GM23338 (cell line): ENCODE data around the gene LIPM. TPM values are rescaled to one million over a fixed set of nuclear protein-coding genes. Genes with fewer than 3 reads are reported as not detected.

Experiments used
- ATAC-seq: fragments of 200-7000 bp; cut with Tn5 transposase; 3 replicates; pipeline ENCODE4 v1.9.1; 2020
- DNase-seq: peaks from one replicate; pipeline ENCODE4 v3.0.0-alpha.2; 2015; ENCODE audit warnings: low spot score
- H2AFZ ChIP-seq: fragments of 200-600 bp; sonication (generic); 2 replicates; pipeline ENCODE4 v1.8.0; 2016; ENCODE audit warnings: antibody characterized with exemption, mild to moderate bottlenecking, moderate library complexity
- H3F3A ChIP-seq: fragments of 200-600 bp; sonication (generic); replicated peaks from 2 replicates; pipeline ENCODE4 v1.8.0; 2017; ENCODE audit warnings: antibody characterized with exemption, mixed run types, low read depth
- H3K27ac ChIP-seq: fragments of 200-600 bp; sonication (generic); 2 replicates; pipeline ENCODE4 v1.6.1; 2016; ENCODE audit warnings: low read depth
- H3K27me3 ChIP-seq: fragments of 200-600 bp; sonication (generic); 2 replicates; pipeline ENCODE4 v1.8.0; 2016; ENCODE audit warnings: mild to moderate bottlenecking, mixed run types, moderate library complexity; ENCODE audit not compliant: insufficient read depth
- H3K36me3 ChIP-seq: fragments of 200-600 bp; sonication (generic); 2 replicates; pipeline ENCODE4 v1.8.0; 2016; ENCODE audit warnings: mild to moderate bottlenecking; ENCODE audit not compliant: insufficient read depth
- H3K4me1 ChIP-seq: fragments of 200-600 bp; sonication (generic); 2 replicates; pipeline ENCODE4 v1.8.0; 2016; ENCODE audit warnings: mild to moderate bottlenecking, moderate library complexity; ENCODE audit not compliant: insufficient read depth
- H3K4me2 ChIP-seq: fragments of 200-600 bp; sonication (generic); 2 replicates; pipeline ENCODE4 v1.7.1; 2017; ENCODE audit warnings: mixed run types
- H3K4me3 ChIP-seq: fragments of 200-600 bp; sonication (generic); 2 replicates; pipeline ENCODE4 v1.6.1; 2016; ENCODE audit warnings: mixed run types
- H3K79me2 ChIP-seq: fragments of 200-600 bp; sonication (generic); replicated peaks from 2 replicates; pipeline ENCODE4 v1.8.0; 2017; ENCODE audit warnings: mild to moderate bottlenecking; ENCODE audit not compliant: insufficient read depth
- H3K9me2 ChIP-seq: fragments of 200-600 bp; sonication (generic); 2 replicates; pipeline ENCODE4 v1.8.0; 2017; ENCODE audit not compliant: insufficient read depth
- H4K20me1 ChIP-seq: fragments of 200-600 bp; sonication (generic); replicated peaks from 2 replicates; pipeline ENCODE4 v1.8.0; 2017; ENCODE audit warnings: mild to moderate bottlenecking; ENCODE audit not compliant: insufficient read depth
- H3K27ac Mint-ChIP-seq: 2 replicates; pipeline ENCODE4 v1.8.0; 2020; ENCODE audit warnings: inconsistent platforms, mild to moderate bottlenecking, moderate library complexity, mixed read lengths
- H3K27me3 Mint-ChIP-seq: 3 replicates; pipeline ENCODE4 v1.8.0; 2022; ENCODE audit warnings: low read depth, mild to moderate bottlenecking, moderate library complexity, mixed read lengths, inconsistent platforms; ENCODE audit not compliant: insufficient read depth, poor library complexity
- H3K36me3 Mint-ChIP-seq: 3 replicates; pipeline ENCODE4 v1.8.0; 2021; ENCODE audit warnings: low read depth, mild to moderate bottlenecking, inconsistent platforms, moderate library complexity, mixed read lengths
- H3K4me1 Mint-ChIP-seq: 3 replicates; pipeline ENCODE4 v1.8.0; 2020; ENCODE audit warnings: mild to moderate bottlenecking, inconsistent platforms, mixed read lengths
- H3K4me3 Mint-ChIP-seq: 3 replicates; pipeline ENCODE4 v1.8.0; 2021; ENCODE audit warnings: moderate library complexity, mild to moderate bottlenecking, inconsistent platforms, mixed read lengths
- H3K9me3 Mint-ChIP-seq: 3 replicates; pipeline ENCODE4 v1.8.0; 2020; ENCODE audit warnings: moderate library complexity, mild to moderate bottlenecking, inconsistent platforms, mixed read lengths
- CREB1 ChIP-seq: fragments of 250-450 bp; sonication (Bioruptor Pico); IDR thresholded peaks from 2 replicates; pipeline ENCODE4 v1.5.0; 2020; ENCODE audit warnings: low read depth, mild to moderate bottlenecking, moderate library complexity
- CTCF ChIP-seq, 2 experiments: fragments of 200-600 bp in 1 of 2; sonication (generic) in 1 of 2; conservative IDR thresholded peaks; 2 replicates each; pipeline versions ENCODE4 v1.5.1 to v1.6.1; 2016 to 2017; ENCODE audit warnings: antibody characterized with exemption in 2 of 2, low read depth in 2 of 2, mild to moderate bottlenecking in 2 of 2, moderate library complexity in 1 of 2
- ETS1 ChIP-seq: IDR thresholded peaks from 2 replicates; pipeline ENCODE4 v1.6.1; 2016; ENCODE audit warnings: antibody characterized with exemption
- EZH2 ChIP-seq: fragments of 200-600 bp; sonication (generic); IDR thresholded peaks from one replicate; pipeline ENCODE4 v1.8.0; 2017; ENCODE audit warnings: antibody characterized with exemption, mild to moderate bottlenecking, low read depth; ENCODE audit not compliant: unreplicated experiment
- JUNB ChIP-seq: IDR thresholded peaks from one replicate; pipeline ENCODE4 v1.6.1; 2016; ENCODE audit warnings: antibody characterized with exemption; ENCODE audit not compliant: unreplicated experiment
- POLR2AphosphoS5 ChIP-seq: IDR thresholded peaks from 2 replicates; pipeline ENCODE4 v1.6.1; 2016; ENCODE audit warnings: antibody characterized with exemption, low read depth
- REST ChIP-seq: IDR thresholded peaks from one replicate; pipeline ENCODE4 v1.6.1; 2018; ENCODE audit warnings: antibody characterized with exemption; ENCODE audit not compliant: unreplicated experiment
- ZNF114 ChIP-seq: fragments of 250-450 bp; sonication (Bioruptor Pico); IDR thresholded peaks from 2 replicates; pipeline ENCODE4 v1.5.0; 2020; ENCODE audit warnings: mild to moderate bottlenecking, moderate library complexity
- ZNF331 ChIP-seq: fragments of 250-450 bp; sonication (Bioruptor Pico); IDR thresholded peaks from 2 replicates; pipeline ENCODE4 v1.5.0; 2020; ENCODE audit warnings: low read depth, mild to moderate bottlenecking, moderate library complexity
- polyA plus RNA-seq: library from polyadenylated mRNA; unstranded; fragments of >200 nt; fragmentation: Nextera tagmentation; extraction: Ambion mirVana; gene quantifications from 2 replicates; pipeline ENCODE4 v1.2.1, GENCODE V29; 2016
- total RNA-seq: library from RNA; depleted of rRNA; stranded (reverse); fragments of >200 nt; shearing (Covaris generic); gene quantifications from 2 replicates; pipeline ENCODE4 v1.2.3, GENCODE V29; 2014

LIPM gene
- total and polyA plus RNA-seq, 2 experiments from 2014 or later, result not detected

- ATAC-seq (peak; percentile 92), DNase-seq (peak; percentile 88)
- H3K4me2 ChIP-seq, result no peak overlapping the region
- peaks cover 3% of the 10 kb centered on the region for H3K4me1 Mint-ChIP-seq
- H3K79me2 ChIP-seq, result no peaks in the 10 kb centered on the region
- no peaks in the 10 kb centered on the region for H3K4me1 ChIP-seq
- H3K27me3 Mint-ChIP-seq, result no peaks in the 10 kb centered on the region
- H3K27me3 ChIP-seq, result no peaks in the 10 kb centered on the region
- H3K27ac ChIP-seq, result no peak overlapping the region
- no peaks in the 10 kb centered on the region for H4K20me1 ChIP-seq
- H2AFZ ChIP-seq, result no peak overlapping the region
- no peak overlapping the region for H3K4me3 ChIP-seq
- no peak overlapping the region for H3K27ac Mint-ChIP-seq
- no peaks in the 10 kb centered on the region for H3K36me3 Mint-ChIP-seq
- H3K36me3 ChIP-seq, result no peaks in the 10 kb centered on the region
- no peaks in the 10 kb centered on the region for H3K9me3 Mint-ChIP-seq
- H3F3A ChIP-seq, result no peaks in the 10 kb centered on the region
- no peaks in the 10 kb centered on the region for H3K9me2 ChIP-seq
- H3K4me3 Mint-ChIP-seq, result no peak overlapping the region
- no peak for TF ChIP-seq ZNF114 (CRISPR knock-in tag)
- no peak for TF ChIP-seq ETS1
- no peak for TF ChIP-seq REST
- peak; percentile 82 to 88 for TF ChIP-seq CTCF (conservative IDR thresholded peaks at IDR 0.05; ENCODE audit: low read depth in 2 of 2)
Measured at GRCh38 chr10:88810196-88810961, 7.8 kb downstream of the LIPM start.

GRCh38 chr10:88813200-88813599, 10.7 kb downstream of the LIPM start:
- Histone ChIP-seq H3F3A (no peaks in the 10 kb centered on the region), H3K27ac (no peak overlapping the region), H4K20me1 (no peaks in the 10 kb centered on the region), H3K36me3 (no peaks in the 10 kb centered on the region), H3K79me2 (no peaks in the 10 kb centered on the region), H3K4me3 (no peak overlapping the region), H3K9me2 (no peaks in the 10 kb centered on the region), H3K4me1 (no peaks in the 10 kb centered on the region), H3K4me2 (no peak overlapping the region), H3K27me3 (no peaks in the 10 kb centered on the region), H2AFZ (no peak overlapping the region)
- Mint-ChIP-seq H3K4me3 (no peak overlapping the region), H3K9me3 (no peaks in the 10 kb centered on the region), H3K4me1 (peaks cover 3% of the 10 kb centered on the region), H3K27ac (no peak overlapping the region), H3K27me3 (no peaks in the 10 kb centered on the region), H3K36me3 (no peaks in the 10 kb centered on the region)
- TF ChIP-seq JUNB (no peak), EZH2 (no peak), ZNF331 (CRISPR knock-in tag) (no peak), POLR2AphosphoS5 (no peak), CREB1 (CRISPR knock-in tag) (no peak)
- DNase-seq, result no peak
- ATAC-seq, result no peak
